ENCODE results near the gene SIAE.

The SIAE gene

GRCh38 chr11:124716591-124716990 is 43.1 kb upstream of the SIAE start:
- DNase-seq (ENCODE audit: low read depth): no peak
- no peak for TF ChIP-seq CTCF (conservative IDR thresholded peaks at IDR 0.05; ENCODE audit: low read depth, low read length)
- no peak overlapping the region for H3K4me3 ChIP-seq (ENCODE audit: low read depth, low read length)

GRCh38 chr11:124712392-124712791 is 38.9 kb upstream of the SIAE start:
- DNase-seq (ENCODE audit: low read depth): no peak

GRCh38 chr11:124707829-124708228 is 34.3 kb upstream of the SIAE start:
- DNase-seq (ENCODE audit: low read depth): no peak
- no peak for TF ChIP-seq CTCF (conservative IDR thresholded peaks at IDR 0.05; ENCODE audit: low read depth, low read length)
- no peak overlapping the region for H3K4me3 ChIP-seq (ENCODE audit: low read depth, low read length)

More at GRCh38 chr11:124712392-124712791, 38.9 kb upstream of the SIAE start:
- no peak overlapping the region for H3K4me3 ChIP-seq (ENCODE audit: low read depth, low read length)
- TF ChIP-seq CTCF (conservative IDR thresholded peaks at IDR 0.05; ENCODE audit: low read depth, low read length): no peak

- no peak for TF ChIP-seq CTCF (conservative IDR thresholded peaks at IDR 0.05; ENCODE audit: low read depth, low read length)
These were observed 26.5 kb upstream of the SIAE start for GRCh38 chr11:124700028-124700427.

GRCh38 chr11:124699547-124699946 is 26.0 kb upstream of the SIAE start:
- no peak for DNase-seq (ENCODE audit: low read depth)
- no peak for TF ChIP-seq CTCF (conservative IDR thresholded peaks at IDR 0.05; ENCODE audit: low read depth, low read length)
- no peak overlapping the region for H3K4me3 ChIP-seq (ENCODE audit: low read depth, low read length)

More at GRCh38 chr11:124700028-124700427, 26.5 kb upstream of the SIAE start:
- no peak overlapping the region for H3K4me3 ChIP-seq (ENCODE audit: low read depth, low read length)
- no peak for DNase-seq (ENCODE audit: low read depth)

GRCh38 chr11:124693142-124693541 is 19.6 kb upstream of the SIAE start:
- no peak for TF ChIP-seq CTCF (conservative IDR thresholded peaks at IDR 0.05; ENCODE audit: low read depth, low read length)
- H3K4me3 ChIP-seq (ENCODE audit: low read depth, low read length): no peak overlapping the region
- no peak for DNase-seq (ENCODE audit: low read depth)

GRCh38 chr11:124682443-124682842 is 8.9 kb upstream of the SIAE start:
- no peak overlapping the region for H3K4me3 ChIP-seq (ENCODE audit: low read depth, low read length)
- TF ChIP-seq CTCF (conservative IDR thresholded peaks at IDR 0.05; ENCODE audit: low read depth, low read length): no peak
- DNase-seq (ENCODE audit: low read depth): no peak
